Eye (tissue), 1 donor: Measurements from ENCODE around the gene WDR19.
"Not testable (repeated sequence)": the region's sequence is repeated elsewhere in the genome, so short reads cannot be mapped to it uniquely, and the experiment has no call there.

Source experiments
- DNase-seq: peaks from one replicate; pipeline ENCODE4 v3.0.0-alpha.2; 2015

Gene WDR19

DNA sequence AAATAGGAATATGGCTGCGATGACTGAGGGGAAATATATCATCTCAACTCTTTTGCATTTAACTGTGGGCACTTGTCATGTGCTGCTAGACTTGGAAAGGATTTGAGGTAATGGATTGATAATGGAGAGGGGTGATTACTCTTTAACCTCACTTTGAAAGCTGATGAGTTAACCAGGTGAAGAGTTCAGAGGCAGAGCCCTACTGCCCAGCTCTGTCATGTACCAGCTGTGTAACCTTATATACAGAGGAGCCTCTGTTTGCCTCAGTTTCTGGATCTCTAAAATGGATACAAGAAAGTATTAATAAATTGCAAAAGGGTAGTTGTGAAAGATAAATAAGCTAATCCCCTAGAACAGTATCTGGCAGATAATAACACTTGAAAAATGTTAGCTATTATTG, 51.5 kb downstream of the WDR19 start:
- no peak for DNase-seq

DNA sequence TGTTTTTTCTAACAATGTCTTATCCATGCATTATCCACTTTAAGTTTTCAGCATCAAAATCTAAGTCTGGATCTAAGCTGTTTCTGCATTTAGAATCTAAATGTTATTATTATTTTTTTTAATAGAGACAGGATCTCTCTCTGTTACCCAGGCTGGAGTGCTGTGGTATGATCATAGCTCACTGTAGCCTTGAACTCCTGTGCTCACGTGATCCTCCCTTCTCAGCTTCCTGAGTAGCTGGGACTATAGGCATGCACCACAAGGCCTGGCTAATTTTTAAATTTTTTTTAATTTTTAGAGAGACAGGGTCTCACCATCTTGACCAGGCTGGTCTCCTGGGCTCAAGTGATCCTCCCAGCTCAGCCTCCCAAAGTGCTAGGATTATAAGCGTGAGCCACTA, 52.7 kb downstream of the WDR19 start:
- DNase-seq, result no peak

DNA sequence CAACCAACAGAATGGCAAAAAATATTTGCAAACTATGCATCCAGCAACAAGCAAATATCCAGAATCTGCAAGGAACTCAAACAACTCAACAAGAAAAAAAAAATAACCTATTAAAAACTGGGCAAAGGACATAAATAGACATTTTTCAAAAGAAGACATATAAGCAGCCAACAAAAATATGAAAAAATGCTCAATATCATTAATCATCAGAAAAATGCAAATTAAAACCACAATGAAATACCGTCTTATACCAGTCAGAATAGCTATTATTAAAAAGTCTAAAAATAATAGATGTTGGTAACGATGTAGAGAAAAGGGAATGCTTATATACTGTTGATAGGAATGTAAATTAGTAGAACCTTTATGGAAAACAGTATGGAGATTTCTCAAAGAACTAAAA, 53.4 kb downstream of the WDR19 start:
- DNase-seq, result no peak

DNA sequence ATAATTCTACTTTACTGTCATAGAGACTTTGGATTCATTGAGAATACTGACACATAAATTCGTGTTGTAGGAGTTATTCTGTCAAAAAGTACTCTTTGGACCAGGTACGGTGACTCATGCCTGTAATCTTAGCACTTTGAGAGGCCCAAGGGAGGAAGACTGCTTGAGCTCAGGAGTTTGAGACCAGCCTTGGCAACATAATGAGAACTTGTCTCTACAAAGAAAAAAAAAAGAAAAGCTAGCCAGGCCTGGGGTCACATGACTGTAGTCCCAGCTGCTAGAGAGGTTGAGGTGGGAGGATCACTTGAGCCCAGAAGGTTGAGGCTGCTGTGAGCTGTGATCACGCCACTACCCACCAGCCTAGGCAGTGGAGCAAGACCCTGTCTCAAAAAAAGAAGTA, 54.9 kb downstream of the WDR19 start:
- no peak for DNase-seq

DNA sequence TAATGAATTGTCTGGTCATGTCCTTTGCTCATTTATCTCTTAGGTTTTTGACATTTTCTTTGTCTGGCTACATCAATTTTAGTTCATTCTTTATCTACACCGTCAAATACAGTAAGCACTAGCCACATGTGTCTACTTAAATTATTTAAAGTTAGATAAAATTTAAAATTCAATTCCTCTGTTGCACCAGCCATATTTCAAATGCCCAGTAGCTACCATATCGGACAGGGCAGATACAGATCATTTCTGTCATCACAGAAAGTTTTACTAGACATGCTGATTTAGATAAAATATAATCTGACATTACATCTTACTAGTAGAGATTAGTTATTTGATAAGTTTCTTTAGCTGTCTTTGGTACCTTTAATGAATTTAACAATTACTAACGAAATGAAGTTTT, 61.1 kb downstream of the WDR19 start:
- no peak for DNase-seq

DNA sequence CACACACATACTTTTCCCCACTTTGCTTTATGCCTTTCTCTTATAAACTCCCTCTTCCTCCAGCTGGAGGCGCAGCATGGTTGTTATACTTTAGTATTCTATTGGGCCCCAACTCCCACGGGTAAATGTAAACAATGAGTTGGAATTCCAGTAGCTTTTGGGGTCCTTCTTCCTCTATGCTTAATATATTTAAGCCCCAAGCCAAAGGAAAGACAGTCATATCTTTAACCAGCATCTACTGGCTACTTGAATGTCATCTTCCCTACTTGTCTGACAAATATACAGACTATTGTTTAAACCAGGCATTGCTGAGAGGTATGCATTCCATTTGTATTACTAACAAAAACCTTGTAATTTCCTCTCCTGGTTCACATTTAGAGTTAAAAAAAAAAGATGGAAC, 72.9 kb downstream of the WDR19 start:
- DNase-seq, result no peak

DNA sequence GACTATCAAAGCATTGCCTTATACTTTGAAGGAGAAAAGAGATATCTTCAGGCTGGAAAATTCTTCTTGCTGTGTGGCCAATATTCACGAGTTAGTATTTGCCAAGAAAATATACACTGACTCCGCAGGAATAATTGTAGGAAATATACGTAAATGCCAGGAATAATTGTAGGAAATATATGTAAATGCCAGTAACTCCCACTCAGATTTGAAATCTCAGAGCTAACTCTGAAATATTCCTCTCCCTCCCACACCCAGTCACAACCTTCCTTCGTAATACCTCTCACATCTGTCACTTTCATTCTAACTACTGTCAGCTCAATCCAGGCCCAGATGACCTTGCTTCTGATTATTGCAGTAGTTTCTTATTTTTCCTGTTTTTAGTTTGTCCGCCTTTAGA, 73.5 kb downstream of the WDR19 start:
- DNase-seq, result no peak

DNA sequence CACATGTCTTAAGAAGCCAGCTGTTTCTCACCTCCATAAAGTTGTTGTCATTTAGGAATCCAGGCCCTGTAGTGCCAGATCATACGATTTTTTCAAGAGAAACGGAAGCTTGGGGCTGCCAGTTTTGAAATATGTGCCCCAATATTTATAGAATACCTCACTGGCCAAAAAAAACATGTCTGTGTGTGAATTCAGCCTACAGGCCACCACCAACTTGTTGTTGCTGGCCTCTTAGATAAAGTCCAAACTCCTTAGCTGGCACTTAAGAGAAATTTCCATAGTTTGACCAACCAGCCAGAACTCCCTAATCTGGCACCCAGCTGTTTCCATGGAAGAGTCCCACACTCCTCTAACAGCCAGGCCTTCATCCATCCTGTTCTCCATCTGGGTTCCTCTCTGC, 74.1 kb downstream of the WDR19 start:
- no peak for DNase-seq

DNA sequence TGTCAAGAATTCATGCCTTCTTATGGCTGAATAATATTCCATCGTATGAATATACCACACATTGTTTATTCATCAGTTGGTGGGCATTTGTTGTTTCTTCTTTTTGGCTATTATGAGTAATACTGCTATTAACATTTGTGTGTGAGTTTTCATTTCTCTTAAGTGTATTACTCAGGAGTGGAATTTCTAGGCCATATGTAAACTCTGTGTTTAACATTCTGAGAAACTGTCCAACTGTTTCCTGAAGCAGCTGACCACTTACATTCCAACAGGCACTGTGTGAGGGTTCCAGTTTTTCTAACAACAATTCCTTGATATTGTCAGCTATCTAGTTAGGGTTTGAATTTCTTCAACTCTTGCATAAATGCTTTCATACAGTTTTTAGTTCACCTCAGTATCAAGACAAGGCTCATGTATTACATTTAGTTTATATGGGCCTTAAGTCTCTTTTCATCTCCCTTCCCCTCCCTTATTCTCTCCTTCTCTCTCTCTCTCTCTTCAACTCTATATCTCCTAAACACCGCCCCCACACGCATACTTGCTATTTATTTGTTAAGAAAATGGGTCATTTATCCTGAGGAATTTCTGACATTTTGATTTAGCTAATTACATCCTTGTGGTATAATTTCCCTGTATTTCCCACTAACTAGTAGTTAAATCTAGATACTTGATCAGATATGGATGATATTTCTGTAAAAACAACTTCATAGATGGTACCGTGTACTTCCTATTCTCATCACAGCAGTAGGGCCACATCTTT, 77.4 kb downstream of the WDR19 start:
- peak; percentile 21 for DNase-seq

DNA sequence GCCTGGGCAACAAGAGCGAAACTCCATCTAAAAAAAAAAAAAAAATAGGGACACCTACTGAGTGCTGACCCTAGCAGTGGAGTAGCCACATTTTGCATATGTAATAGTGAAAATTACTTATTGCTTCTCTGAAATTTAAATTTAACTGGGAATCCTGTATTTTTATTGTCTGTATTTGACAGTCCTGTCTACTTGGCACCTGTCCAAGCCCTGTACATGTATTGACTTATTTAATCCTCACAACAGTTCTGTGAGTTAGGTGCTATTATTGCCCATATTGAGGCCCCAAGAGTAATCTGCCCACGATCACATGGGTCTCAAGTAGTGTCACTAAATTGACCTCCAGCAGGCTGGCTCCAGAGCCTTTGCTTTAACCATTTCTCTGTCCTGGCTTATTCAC, 81.6 kb downstream of the WDR19 start:
- no peak for DNase-seq

DNA sequence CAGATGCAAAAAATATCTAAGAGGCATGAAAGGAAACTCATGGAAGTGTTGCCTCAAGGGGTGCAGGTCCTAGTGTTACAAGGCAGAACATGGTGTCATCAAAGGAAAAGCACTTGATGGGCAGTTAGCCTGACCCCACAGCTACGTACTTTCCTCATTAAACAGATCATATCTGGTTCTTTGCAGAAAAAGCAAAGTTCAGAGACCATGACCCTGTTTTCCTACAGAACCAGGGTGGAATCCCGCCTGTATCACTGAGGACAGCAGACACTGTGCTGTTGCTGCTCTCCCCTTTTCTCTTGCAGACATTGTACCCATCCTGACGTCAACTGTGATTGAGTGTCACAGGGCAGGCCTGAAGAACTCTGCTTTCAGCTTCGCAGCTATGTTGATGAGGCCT, 92.2 kb downstream of the WDR19 start:
- DNase-seq, result no peak

DNA sequence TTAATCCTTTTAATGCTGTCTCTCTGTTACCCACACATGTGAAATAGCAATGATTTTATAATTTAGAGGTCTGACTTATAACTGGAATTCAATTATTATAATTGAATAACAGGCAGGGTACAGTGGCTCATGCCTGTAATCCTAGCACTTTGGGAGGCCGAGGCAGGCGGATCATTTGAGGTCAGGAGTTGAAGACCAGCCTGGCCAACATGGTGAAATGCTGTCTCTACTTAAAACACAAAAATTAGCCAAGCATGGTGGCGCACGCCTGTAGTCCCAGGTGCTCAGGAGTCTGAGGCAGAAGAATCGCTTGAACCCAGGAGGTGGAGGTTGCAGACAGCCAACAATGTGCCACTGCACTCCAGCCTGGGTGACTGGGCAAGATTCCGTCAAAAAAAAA, 95.3 kb downstream of the WDR19 start:
- DNase-seq, result not testable (repeated sequence)

DNA sequence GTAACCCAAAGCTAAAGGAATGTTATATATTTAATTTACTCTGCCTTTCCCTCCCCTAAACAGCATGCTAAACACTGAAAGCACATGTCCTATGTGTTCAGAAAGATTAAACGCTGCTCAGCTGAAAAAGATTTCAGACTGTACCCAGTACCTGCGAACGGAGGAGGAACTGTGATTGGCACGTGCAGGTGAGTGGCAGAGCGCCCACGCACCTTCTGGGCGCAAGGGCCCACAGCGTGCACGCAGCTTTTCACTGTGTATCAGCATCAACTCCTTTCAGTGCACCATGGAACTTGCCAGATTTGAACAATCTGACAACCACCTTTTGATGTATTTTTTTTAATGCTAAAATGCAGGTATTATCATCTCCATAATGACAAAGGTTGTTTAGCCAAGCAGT, 96.1 kb downstream of the WDR19 start:
- DNase-seq, result no peak

DNA sequence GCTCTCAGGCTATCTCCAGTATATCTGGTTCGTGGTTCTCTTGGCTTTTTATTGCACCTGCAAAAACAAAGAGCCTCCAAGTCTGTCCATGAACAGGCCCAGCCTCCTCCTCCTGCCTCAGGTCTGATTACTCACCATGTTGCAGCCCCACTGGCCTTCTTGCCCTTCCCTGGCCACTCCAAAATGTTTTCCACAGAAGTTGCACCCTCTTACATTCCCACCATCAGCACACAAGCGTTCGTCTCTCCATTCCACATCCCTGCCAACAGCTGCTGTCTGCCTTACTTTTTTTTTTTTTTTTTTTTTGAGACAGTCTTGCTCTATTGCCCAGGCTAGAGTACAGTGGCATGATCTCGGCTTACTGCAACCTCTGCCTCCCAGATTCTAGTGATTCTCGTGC, 97.1 kb downstream of the WDR19 start:
- no peak for DNase-seq

DNA sequence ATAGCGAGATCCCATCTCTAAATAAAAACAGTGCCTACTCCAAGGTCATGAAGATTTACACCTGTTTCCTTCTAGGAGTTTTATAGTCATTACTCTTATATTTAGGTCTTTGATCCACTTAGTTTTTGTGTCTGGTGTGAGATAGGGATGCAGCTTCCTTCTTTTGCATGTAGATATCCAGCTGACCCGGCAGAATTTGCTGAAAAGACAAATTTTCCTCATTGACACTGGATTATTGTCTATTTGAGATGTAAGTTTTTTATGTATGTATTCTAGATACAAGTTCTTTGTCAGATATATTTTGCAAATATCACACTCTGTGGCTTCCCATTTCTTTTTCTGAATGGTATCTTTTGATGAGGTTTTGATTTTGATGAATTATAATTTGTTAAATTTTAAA, 98.4 kb downstream of the WDR19 start:
- DNase-seq, result no peak

DNA sequence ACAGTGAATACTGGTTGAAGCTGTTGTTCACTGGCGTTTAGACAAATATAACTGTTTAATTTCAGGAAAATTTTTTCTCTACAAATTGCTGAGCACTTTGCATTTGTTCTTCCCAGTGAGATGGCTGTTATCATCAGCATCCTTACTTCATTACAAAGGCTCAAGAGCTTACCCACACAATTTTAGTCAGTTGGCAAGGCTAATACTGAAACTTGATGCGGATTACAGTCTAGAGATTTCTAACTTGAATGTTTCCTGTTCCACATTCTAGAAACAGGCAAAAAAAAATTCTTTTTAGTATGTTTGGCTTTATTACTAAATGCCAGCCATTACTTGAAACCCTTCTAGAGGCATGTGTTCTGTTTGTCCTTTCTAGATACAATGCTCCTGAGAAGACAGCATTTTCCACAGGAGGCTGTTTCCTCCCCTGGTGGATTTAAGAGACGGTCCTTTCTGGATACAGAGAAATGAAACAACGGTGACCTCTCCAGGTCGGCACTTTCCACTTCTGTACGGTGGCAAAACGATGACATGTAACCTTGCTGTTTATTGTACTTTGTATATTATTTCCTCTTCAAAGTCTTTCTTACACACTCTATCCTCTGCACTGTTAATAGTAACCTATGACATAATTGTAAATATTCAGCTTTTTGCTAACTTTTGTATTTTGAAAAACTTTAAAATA, 102.9 kb downstream of the WDR19 start:
- DNase-seq, result no peak

DNA sequence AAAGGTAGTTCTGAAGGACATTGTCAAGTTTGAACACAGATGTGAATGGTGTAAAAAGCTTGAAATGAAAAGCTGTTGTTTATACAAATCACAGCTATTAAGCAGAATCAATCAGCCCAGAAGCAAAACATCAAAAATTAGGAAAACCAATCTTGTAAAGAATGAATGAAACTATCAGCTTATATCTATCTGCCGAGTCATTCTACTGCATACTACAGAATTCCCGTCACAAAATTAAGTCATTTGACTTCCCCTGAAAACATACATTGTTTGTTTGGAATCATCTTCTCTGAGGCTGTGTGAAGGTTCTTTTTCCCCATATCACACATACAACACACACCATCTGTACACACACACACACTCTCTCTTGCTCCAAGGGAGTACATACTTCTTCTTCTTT, 103.5 kb downstream of the WDR19 start:
- no peak for DNase-seq

DNA sequence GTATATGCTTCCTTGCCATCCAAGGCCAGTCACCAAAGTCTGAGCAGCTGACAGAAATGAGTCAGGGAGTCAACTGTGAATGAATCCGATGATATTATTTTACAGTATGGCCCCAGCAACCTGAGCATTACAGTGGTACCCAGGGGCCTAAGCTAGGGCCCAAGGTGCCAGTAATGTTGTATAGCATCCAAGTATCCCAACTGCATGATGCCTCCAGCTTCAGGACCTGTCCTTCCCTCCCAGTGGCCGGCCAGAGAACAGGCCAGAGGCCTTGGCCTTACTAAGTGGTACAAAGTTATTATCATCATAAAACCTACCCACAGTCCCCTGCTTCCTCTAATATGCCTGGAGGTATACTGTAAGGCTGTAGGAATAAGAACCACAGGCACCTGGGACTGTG, 103.9 kb downstream of the WDR19 start:
- DNase-seq, result no peak

DNA sequence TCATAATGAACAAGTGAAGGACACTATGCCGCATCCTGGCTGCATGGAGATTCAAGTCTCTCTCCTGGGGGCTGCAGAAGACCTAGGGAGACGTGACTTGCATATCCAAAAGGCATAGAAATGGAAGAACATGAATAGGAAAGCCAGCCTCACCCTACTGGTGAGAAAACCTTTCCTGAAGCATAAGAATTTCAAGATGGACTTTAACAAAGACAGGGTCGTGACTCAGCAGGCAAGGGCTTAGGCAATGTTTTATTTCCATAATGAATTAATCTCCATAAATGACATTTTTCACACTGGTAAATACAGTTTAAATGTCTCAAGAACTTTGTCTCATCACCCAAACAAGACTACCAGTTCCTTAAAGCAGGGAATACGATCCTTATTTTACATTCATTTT, 104.9 kb downstream of the WDR19 start:
- DNase-seq, result no peak

DNA sequence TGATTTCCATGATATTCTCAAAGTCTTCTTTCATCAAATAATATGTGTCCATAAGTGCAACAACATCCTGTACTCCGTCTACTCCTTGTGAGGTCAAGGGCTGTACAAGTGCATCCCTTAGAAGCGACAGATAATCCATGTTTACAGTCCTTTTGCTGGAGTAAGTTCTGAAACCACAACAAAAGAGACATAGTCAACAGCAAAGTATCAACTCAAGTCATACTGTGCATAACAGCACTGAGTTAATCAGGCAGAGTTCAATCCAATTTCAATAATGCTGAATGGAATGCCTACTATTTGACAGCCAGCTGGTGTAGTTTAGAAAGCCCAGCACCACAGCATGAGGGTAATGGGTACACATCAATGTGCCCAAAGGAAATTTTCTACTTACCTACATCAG, 109.4 kb downstream of the WDR19 start:
- DNase-seq, result no peak

DNA sequence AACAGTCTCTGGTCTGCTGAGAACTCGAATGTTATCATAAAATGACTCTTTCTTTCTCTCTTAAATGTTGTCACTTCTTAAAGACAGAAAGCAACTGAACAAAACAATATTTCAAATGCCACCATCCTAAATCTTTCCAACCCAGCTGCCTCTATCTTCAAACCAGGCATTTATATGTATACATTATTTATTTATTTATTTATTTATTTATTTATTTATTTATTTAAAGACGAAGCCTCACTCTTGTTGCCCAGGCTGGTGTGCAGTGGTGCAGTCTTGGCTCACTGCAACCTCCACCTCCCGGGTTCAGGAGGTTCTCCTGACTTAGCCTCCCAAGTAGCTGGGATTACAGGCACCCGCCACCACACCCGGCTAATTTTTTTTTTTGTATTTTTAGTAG, 110.1 kb downstream of the WDR19 start:
- not testable (repeated sequence) for DNase-seq

DNA sequence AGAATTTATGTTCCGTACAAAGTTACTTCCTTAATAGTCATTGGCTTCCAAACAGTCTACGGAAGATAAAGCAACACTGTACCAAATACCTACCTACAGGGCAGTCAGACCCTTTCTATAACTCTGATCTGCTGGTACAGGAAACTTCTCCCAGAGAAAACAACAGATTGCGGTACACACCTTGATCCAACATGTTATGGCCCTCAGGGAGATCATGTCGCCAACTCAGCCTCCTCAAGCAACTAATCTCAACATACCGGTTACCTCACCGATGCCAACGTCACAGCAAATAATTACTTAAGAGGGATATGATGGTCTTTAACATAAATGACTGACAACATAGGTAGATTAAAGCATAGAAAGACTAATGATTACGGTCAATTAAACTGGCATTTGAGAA, 113.5 kb downstream of the WDR19 start:
- DNase-seq, result no peak

DNA sequence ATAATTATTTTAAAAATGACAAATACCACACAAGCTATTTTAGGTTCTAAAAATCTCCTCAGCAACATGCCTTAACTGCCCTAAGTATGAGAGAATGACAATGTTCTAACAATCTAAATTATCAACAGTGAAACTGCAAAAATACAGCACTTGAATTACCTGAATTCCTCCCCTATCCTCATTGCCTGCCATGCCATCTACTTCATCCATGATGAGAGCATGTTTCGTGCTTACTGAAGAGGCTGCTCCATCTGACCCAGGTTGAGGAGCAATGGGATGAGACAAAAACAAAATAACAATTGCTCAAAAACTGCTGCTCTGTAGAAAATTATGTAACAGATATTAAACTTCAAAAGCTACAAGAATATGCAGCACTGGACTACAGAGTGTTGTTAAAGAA, 120.6 kb downstream of the WDR19 start:
- no peak for DNase-seq

DNA sequence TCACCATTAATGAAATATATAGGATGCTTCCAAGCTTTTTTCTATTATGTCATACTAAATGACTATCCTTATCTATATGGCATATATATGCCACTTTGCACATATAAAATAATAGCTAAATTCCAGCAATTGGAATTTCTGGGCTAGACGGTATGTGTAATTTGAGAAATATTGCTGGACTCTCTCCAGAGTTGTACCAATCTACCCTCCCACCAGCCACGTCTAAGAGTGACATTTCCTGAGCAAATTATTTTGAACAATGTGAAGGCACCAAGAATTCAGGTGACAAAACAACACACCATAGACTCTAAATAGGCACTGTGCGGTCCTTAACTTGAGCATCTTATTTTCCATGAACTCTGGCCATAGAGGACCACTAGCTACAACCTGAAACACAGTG, 121.5 kb downstream of the WDR19 start:
- no peak for DNase-seq

DNA sequence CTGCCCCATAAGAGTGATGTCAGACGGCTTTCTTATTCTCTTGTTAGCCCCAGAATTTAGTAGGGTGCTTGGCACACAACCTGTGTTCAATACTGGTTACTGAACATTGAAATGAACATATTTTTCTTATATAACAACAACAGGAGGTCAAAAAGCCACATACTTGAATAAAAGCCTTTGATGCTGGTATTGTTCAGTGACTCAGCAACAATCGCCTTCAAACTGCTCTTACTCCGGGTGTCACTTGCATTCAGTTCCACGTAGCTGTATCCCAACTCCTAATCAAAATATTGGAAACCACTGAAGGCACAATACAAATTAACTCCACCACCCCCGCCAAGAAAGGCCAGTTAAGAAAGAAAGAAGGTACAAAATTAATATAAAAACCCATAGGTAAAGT, 122.3 kb downstream of the WDR19 start:
- DNase-seq, result no peak
